ENCODE results near the gene FGF2.

FGF2 gene

GRCh38 chr4:122821092-122821491 is 5.5 kb upstream of the FGF2 start:
- Histone ChIP-seq H3K4me3 (ENCODE audit: low read length) (no peak overlapping the region), H2AFZ (ENCODE audit: low read depth, low read length) (no peak overlapping the region), H3K9me3 (ENCODE audit: low read length) (no peaks in the 10 kb centered on the region), H3K4me1 (ENCODE audit: insufficient read depth, low read length) (no peaks in the 10 kb centered on the region), H3K27me3 (ENCODE audit: insufficient read depth, low read length) (no peaks in the 10 kb centered on the region), H3K36me3 (ENCODE audit: insufficient read depth, low read length) (no peaks in the 10 kb centered on the region)

- H3K4me1 ChIP-seq (ENCODE audit: insufficient read depth, low read length), result no peaks in the 10 kb centered on the region
- H3K4me3 ChIP-seq (ENCODE audit: low read length), result no peak overlapping the region
- H3K9me3 ChIP-seq (ENCODE audit: low read length), result no peaks in the 10 kb centered on the region
- H2AFZ ChIP-seq (ENCODE audit: low read depth, low read length), result no peak overlapping the region
- no peaks in the 10 kb centered on the region for H3K27me3 ChIP-seq (ENCODE audit: insufficient read depth, low read length)
- no peaks in the 10 kb centered on the region for H3K36me3 ChIP-seq (ENCODE audit: insufficient read depth, low read length)
These were observed 4.2 kb upstream of the FGF2 start for GRCh38 chr4:122822466-122822865.

GRCh38 chr4:122823476-122823875 is 3.2 kb upstream of the FGF2 start:
- peaks cover 6% of the 10 kb centered on the region for H3K4me1 ChIP-seq (ENCODE audit: insufficient read depth, low read length)
- no peak overlapping the region for H2AFZ ChIP-seq (ENCODE audit: low read depth, low read length)
- H3K36me3 ChIP-seq (ENCODE audit: insufficient read depth, low read length), result no peaks in the 10 kb centered on the region
- no peaks in the 10 kb centered on the region for H3K27me3 ChIP-seq (ENCODE audit: insufficient read depth, low read length)
- H3K4me3 ChIP-seq (ENCODE audit: low read length), result no peak overlapping the region
- no peaks in the 10 kb centered on the region for H3K9me3 ChIP-seq (ENCODE audit: low read length)

- H3K36me3 ChIP-seq (ENCODE audit: insufficient read depth, low read length), result no peaks in the 10 kb centered on the region
- no peaks in the 10 kb centered on the region for H3K27me3 ChIP-seq (ENCODE audit: insufficient read depth, low read length)
- no peak overlapping the region for H2AFZ ChIP-seq (ENCODE audit: low read depth, low read length)
- H3K4me1 ChIP-seq (ENCODE audit: insufficient read depth, low read length), result peaks cover 9% of the 10 kb centered on the region
- H3K9me3 ChIP-seq (ENCODE audit: low read length), result no peaks in the 10 kb centered on the region
- H3K4me3 ChIP-seq (ENCODE audit: low read length), result no peak overlapping the region
These were observed 2.0 kb upstream of the FGF2 start for GRCh38 chr4:122824616-122825015.

GRCh38 chr4:122826079-122826527 is 528 bp upstream of the FGF2 start:
- Histone ChIP-seq H3K36me3 (ENCODE audit: insufficient read depth, low read length) (no peaks in the 10 kb centered on the region), H3K4me1 (ENCODE audit: insufficient read depth, low read length) (peaks cover 9% of the 10 kb centered on the region), H3K9me3 (ENCODE audit: low read length) (no peaks in the 10 kb centered on the region), H3K4me3 (ENCODE audit: low read length) (peak overlapping the region; percentile 61), H3K27me3 (ENCODE audit: insufficient read depth, low read length) (no peaks in the 10 kb centered on the region), H2AFZ (ENCODE audit: low read depth, low read length) (peak overlapping the region; percentile 79)

GRCh38 chr4:122827258-122827878 is 737 bp downstream of the FGF2 start:
- peaks cover 9% of the 10 kb centered on the region for H3K4me1 ChIP-seq (ENCODE audit: insufficient read depth, low read length)
- no peaks in the 10 kb centered on the region for H3K9me3 ChIP-seq (ENCODE audit: low read length)
- H3K36me3 ChIP-seq (ENCODE audit: insufficient read depth, low read length), result no peaks in the 10 kb centered on the region
- no peaks in the 10 kb centered on the region for H3K27me3 ChIP-seq (ENCODE audit: insufficient read depth, low read length)
- peak overlapping the region; percentile 61 for H3K4me3 ChIP-seq (ENCODE audit: low read length)
- H2AFZ ChIP-seq (ENCODE audit: low read depth, low read length), result peak overlapping the region; percentile 88

GRCh38 chr4:122827879-122828601 is 1.4 kb downstream of the FGF2 start:
- Histone ChIP-seq H3K27me3 (ENCODE audit: insufficient read depth, low read length) (no peaks in the 10 kb centered on the region), H3K9me3 (ENCODE audit: low read length) (no peaks in the 10 kb centered on the region), H3K4me3 (ENCODE audit: low read length) (peak overlapping the region; percentile 61), H3K36me3 (ENCODE audit: insufficient read depth, low read length) (no peaks in the 10 kb centered on the region), H3K4me1 (ENCODE audit: insufficient read depth, low read length) (peaks cover 9% of the 10 kb centered on the region), H2AFZ (ENCODE audit: low read depth, low read length) (peak overlapping the region; percentile 88)

- Histone ChIP-seq H3K27me3 (ENCODE audit: insufficient read depth, low read length) (no peaks in the 10 kb centered on the region), H3K9me3 (ENCODE audit: low read length) (peaks cover 2% of the 10 kb centered on the region), H3K4me3 (ENCODE audit: low read length) (no peak overlapping the region), H2AFZ (ENCODE audit: low read depth, low read length) (no peak overlapping the region), H3K36me3 (ENCODE audit: insufficient read depth, low read length) (no peaks in the 10 kb centered on the region), H3K4me1 (ENCODE audit: insufficient read depth, low read length) (peaks cover 9% of the 10 kb centered on the region)
These were observed 3.9 kb downstream of the FGF2 start for GRCh38 chr4:122830426-122831095.

- no peaks in the 10 kb centered on the region for H3K36me3 ChIP-seq (ENCODE audit: insufficient read depth, low read length)
- H3K4me3 ChIP-seq (ENCODE audit: low read length), result no peak overlapping the region
- H3K27me3 ChIP-seq (ENCODE audit: insufficient read depth, low read length), result no peaks in the 10 kb centered on the region
- peaks cover 2% of the 10 kb centered on the region for H3K9me3 ChIP-seq (ENCODE audit: low read length)
- peaks cover 9% of the 10 kb centered on the region for H3K4me1 ChIP-seq (ENCODE audit: insufficient read depth, low read length)
- H2AFZ ChIP-seq (ENCODE audit: low read depth, low read length), result no peak overlapping the region
These were observed 5.0 kb downstream of the FGF2 start for GRCh38 chr4:122831515-122832196.

GRCh38 chr4:122832732-122833131 is 6.1 kb downstream of the FGF2 start:
- no peak overlapping the region for H3K4me3 ChIP-seq (ENCODE audit: low read length)
- no peaks in the 10 kb centered on the region for H3K27me3 ChIP-seq (ENCODE audit: insufficient read depth, low read length)
- no peaks in the 10 kb centered on the region for H3K36me3 ChIP-seq (ENCODE audit: insufficient read depth, low read length)
- peaks cover 9% of the 10 kb centered on the region for H3K4me1 ChIP-seq (ENCODE audit: insufficient read depth, low read length)
- peaks cover 2% of the 10 kb centered on the region for H3K9me3 ChIP-seq (ENCODE audit: low read length)
- no peak overlapping the region for H2AFZ ChIP-seq (ENCODE audit: low read depth, low read length)

- Histone ChIP-seq H3K4me1 (ENCODE audit: insufficient read depth, low read length) (no peaks in the 10 kb centered on the region), H3K9me3 (ENCODE audit: low read length) (peaks cover 2% of the 10 kb centered on the region), H2AFZ (ENCODE audit: low read depth, low read length) (no peak overlapping the region), H3K27me3 (ENCODE audit: insufficient read depth, low read length) (no peaks in the 10 kb centered on the region), H3K4me3 (ENCODE audit: low read length) (no peak overlapping the region), H3K36me3 (ENCODE audit: insufficient read depth, low read length) (no peaks in the 10 kb centered on the region)
These were observed 7.4 kb downstream of the FGF2 start for GRCh38 chr4:122833999-122834398.

- H3K9me3 ChIP-seq (ENCODE audit: low read length), result peaks cover 2% of the 10 kb centered on the region
- H3K36me3 ChIP-seq (ENCODE audit: insufficient read depth, low read length), result peaks cover 13% of the 10 kb centered on the region
- H3K4me1 ChIP-seq (ENCODE audit: insufficient read depth, low read length), result no peaks in the 10 kb centered on the region
- H3K4me3 ChIP-seq (ENCODE audit: low read length), result no peak overlapping the region
- H3K27me3 ChIP-seq (ENCODE audit: insufficient read depth, low read length), result no peaks in the 10 kb centered on the region
- no peak overlapping the region for H2AFZ ChIP-seq (ENCODE audit: low read depth, low read length)
These were observed 10.3 kb downstream of the FGF2 start for GRCh38 chr4:122836941-122837340.

GRCh38 chr4:122838034-122838433 is 11.4 kb downstream of the FGF2 start:
- Histone ChIP-seq H3K9me3 (ENCODE audit: low read length) (peaks cover 2% of the 10 kb centered on the region), H3K4me1 (ENCODE audit: insufficient read depth, low read length) (no peaks in the 10 kb centered on the region), H3K36me3 (ENCODE audit: insufficient read depth, low read length) (peaks cover 13% of the 10 kb centered on the region), H3K4me3 (ENCODE audit: low read length) (no peak overlapping the region), H3K27me3 (ENCODE audit: insufficient read depth, low read length) (no peaks in the 10 kb centered on the region), H2AFZ (ENCODE audit: low read depth, low read length) (no peak overlapping the region)

All from neuron (in vitro differentiated cells).